ENCODE measurements around the gene PDE6D.

The PDE6D gene

DNA sequence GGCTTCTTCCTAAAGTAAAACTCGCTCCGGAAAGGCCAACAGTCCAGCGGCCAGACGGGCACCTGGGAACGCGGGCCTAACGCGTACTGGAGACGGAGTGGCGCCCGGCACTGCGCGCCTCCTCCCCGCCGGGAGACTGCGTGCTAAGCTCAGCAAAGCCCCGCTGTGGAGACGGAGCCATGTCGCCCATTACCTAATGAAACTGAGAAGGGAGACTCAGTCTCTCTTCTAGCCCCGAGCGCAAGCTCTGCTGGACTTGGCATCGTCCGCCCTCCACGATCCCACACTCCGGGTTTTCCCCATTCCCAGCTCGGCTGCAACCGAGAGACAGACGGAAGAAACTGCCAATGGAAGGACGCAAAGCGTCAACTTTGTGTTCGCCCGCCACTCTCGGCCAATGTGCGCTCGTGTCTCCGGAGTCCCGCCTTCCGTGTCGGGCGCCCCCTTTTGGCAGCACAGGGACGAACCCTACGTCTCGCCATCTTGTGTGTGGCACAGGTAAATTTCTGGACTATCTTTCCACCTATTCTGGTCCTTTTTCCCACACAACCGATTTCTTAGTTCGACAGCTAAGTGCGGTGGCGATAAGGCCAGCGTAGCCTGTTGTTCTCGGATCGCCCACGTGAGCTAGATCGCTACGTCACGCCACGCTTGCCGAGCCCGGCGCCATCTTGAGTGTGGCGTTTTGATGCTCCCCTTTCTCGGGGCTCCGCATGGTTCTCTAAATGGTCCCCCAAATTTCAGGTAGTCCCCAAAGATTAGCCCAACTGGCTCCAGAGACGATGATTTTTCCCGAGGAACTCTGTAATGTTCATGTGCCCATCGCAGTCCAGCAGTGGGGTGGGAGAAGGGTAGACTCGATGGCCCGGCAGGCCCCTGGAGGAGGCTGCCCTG lies 74.1 kb downstream of the PDE6D start:
- DNase-seq, result peak; percentile 98

- no peak for DNase-seq
These were observed 77.1 kb downstream of the PDE6D start for GRCh38 chr2:231704017-231704416.

DNA sequence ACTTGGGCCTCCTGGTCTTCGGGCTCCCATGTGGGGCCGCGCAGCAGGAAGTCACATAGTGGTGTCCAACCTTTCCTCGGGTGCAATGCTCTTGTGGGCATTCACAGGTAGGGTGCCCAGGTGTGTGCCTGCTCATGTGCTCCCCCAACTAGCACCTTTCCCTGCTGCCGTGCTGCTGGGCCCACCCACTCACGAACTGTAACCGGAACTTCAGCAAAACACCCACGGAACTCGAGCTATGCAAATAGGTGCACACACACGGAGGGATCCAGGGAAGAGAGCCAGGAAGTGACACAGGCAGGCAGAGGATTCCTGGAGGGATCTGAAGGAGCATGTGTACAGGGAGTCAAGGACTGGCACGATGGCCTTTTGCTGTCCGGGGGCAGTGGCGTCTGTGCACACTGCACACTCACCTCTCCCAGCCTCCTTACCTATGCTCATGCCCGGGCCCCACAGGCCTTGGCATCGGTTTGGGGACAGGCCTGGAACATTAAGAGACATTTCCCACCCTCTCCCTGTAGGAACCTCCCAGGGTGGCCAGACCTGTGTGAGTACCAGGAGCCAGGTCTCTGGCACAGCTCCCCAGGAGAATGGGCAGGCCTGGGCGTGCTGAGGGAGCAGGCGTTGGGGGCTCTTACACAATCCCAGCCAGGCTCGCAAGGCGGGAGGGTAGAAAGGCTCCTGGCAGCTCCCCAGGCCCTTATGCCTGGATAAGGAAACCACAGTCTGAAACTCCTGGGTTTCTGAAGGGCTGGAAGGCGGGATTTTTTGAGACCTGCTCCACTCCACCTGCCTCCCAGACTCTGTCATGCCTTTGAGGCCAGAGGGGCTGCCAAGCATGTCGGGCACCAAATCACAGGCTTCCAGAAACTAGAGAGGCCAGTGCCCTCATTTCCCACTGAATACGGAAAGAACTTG lies 79.4 kb downstream of the PDE6D start:
- DNase-seq, result peak; percentile 96

DNA sequence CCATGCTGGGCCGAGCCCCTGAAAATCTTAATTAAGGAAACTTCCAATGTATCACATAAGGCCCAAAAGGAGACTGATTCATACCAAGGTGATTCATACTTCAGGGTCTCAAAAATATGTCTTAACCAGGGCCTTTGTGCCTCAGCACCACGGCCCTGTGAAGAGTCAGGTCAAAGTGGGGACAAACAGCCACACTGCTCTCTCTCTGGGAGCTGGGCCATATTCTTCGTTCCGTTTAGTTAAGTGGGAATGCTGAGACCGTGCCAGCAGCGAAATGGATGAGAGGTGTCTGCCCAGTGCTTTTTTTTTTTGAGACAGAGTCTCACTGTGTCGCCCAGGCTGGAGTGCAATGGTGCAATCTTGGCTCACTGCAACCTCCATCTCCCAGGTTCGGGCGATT lies 82.1 kb downstream of the PDE6D start:
- no peak for DNase-seq

DNA sequence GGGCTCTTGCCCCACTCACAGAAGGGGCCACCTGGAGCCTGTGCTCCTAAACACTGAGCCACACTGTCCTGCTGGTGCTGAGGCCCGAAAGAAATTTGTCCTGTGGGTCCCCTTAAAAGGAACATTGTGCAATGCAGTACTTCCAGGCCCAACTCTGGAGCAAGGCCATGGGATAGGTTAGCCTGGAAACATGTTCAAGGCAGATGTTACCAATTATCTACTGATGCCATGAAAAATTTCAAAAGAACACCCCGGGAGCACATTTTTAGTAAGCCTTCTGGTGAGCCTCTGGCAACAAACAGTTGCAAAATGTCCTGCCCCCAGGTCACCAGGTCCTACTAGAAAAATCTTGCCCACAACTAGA lies 85.1 kb downstream of the PDE6D start:
- DNase-seq, result no peak

- no peak for DNase-seq
These were observed 87.1 kb downstream of the PDE6D start for GRCh38 chr2:231693956-231694355.

DNA sequence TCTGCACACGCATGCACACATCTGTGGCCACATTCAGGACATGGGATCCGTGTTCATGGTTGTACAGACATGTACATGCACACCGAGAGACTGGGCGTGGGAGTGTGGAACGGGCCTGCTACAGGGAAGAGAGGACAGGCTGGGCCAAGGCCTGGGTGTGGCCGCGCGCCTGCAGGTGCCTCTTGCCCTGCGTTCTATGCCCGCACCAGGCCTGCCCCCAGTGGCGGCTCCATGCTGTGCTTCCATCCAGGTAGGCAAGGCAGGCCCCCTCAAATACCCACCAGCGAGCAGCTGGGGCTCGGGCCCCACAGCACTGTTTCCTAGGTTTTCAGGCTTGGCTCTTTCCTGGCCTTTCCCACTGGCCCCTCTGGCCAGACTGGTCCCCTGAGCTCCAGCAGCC lies 88.2 kb downstream of the PDE6D start:
- DNase-seq, result no peak

- DNase-seq, result no peak
These were observed 89.8 kb downstream of the PDE6D start for GRCh38 chr2:231691251-231691772.

DNA sequence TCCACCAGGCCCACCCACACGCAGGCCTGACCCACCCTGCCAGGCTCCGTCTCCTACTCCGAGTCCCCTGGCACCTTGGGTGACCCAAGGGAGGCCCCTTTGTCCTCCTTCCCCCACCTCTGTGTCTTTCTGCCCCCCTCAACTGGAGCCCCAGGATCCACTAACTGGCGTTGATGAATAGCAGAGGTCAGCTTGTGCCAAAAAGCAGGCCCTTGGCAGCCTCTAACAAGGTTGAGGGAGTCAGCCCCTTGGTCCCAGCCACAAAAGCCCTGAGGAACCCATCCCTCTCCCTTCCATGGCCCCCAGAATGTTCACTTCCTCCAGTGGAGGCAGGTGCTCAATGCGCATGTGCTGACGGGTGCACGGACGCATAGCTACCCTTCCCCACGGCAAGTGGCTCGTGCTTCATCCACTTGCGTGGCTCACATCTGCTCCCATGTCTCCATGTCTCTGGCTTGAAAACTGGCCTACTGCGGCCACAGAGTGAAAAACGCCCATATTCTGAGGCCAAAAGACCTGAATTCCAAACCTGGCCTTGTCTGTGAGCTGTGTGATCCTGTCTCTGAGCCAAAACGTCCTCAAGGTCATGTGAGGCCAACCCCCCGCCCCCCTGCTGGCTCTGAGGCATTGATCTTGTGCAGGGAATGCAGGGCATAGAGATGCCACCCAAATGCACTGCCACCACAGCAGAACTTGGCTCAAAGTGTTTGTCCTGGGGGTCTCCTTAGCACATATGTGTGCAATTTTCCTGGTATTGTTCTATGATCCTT lies 91.8 kb downstream of the PDE6D start:
- no peak for DNase-seq

DNA sequence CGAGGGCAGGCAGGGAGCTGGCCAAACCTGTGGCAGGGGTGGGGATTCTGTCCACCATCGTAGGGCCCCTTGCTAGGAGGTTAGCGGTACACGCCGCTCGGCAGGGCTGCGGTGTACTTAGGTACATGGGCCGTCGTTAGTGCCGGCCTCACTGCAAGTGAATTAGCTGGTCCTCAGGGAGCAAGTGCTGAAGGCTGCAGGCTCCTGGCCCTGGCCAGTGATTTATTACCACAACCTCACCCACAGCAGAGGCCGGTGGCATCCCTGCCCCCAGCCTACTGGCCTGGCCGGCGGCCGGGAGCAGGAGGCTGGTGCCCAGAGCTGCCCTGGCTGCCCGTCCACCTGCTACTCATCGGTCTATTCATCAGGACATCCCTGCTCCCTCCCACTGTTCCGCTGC lies 92.4 kb downstream of the PDE6D start:
- no peak for DNase-seq

DNA sequence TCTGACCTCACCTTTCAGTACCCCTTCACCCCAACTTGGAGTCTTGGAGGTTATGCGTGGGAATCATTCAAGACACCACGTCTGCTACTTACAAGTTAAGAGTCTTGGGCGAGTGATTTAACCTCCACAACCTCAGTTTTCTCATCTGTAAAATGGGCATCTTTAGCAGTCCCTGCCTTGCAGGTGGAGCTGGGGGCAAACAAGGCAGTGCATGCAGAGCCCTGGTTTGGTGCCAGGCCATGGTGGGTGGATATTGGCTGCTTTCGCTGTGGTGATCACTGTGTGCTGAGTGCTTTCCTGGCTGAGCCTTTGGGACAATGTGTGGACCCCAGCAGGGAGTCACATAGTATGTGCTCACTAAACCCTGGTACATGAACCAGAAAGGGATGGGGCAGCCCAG lies 93.1 kb downstream of the PDE6D start:
- no peak for DNase-seq

GRCh38 chr2:231687133-231687852 lies 93.8 kb downstream of the PDE6D start:
- no peak for DNase-seq

DNA sequence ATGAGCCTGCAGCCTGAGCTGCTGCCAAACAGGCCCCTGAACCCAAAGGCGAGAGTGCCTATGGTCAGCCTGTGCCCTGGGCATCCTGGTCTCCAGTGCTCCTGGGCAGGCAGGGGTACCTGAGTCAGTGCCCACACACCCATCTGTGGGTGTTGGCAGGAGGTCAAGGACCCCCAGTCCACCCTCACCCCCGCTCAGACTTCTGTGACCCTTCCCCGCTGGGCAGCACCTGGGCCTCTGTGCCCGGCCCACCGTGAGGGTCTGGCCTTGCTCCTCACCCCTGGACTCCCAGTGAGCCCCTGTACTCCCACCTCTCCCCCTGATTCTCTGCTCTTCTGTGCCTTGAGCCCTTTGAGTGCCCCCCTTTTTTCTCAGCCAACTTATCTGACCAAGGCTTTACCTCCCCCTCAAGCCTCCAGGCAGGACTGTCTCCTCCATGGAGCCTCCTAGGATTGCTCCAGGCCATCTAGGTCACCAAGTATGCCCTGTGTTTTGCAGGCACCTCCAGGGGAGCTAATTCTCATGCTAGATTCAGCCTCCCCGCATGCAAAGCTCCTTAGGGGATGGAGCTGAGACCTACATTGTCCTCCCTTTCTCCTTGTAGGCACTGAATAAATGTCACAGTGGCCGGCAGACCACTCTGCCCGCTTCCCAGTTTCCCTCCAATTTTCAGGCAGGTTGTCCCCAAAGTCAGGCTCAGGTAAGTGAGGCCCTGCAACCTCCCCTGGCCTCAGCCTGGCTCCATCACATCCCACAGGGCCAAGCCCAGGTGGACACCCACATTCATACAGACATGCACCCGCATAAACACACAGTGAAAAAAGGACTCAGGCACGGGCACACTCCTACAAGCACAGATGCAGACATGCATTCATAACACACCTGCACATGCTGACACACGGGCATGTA lies 94.6 kb downstream of the PDE6D start:
- DNase-seq, result no peak

GRCh38 chr2:231685349-231686191 lies 95.5 kb downstream of the PDE6D start:
- DNase-seq, result no peak

- DNase-seq, result peak; percentile 85
These were observed 96.5 kb downstream of the PDE6D start for GRCh38 chr2:231684314-231685223.

- DNase-seq, result peak; percentile 41
These were observed 97.5 kb downstream of the PDE6D start for GRCh38 chr2:231683292-231684235.

GRCh38 chr2:231682603-231683291 lies 98.3 kb downstream of the PDE6D start:
- DNase-seq, result no peak
